Measurements from ENCODE around the gene LMNA. TPM values are rescaled to one million over a fixed set of nuclear protein-coding genes. Genes with fewer than 3 reads are reported as not detected.

Gene LMNA
- total RNA-seq, 1 experiment from 2014 or later: 51.0 TPM

DNA sequence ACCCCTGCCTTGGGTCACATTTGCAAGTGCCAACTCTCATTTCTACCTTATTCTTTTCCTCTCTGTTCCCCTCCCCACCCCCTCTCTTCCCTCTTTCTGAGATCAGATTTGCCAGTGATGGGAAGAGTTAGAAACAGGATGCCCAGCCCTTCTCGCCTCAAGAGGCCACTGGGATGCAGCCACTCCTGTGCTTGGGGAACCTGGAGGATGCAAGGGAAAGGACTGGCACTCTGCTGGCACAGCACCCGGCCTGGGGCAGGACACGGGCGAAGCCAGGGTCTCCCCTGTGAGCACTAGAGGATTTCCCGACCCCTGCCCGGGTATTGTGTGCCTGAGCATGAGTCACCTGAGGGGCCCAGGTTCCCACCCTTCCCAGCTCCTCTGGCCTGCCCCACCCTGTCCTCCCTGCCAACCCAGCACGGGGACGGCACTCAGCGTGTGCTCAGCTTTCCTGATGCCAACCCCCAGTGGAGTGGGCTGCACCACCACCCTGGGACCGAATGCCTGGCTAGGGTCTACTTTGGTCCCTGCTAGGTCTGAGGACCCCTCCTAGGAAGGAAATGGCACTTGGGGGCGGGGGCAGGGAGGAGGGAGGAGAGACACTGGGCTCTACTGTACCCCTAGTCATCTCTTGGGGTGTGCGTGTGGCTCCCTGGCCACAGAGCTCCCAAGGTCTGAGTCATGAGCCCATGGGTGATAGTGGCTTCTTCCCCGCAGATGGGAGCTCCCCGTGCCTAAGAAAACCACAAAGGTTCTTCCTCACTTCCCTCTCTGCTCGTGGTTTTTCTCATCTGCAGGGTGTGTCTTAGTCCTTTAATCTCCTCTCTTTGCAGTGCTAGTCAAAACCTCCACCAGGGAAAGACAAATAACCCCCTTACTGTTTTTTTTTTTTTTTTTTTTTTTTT lies 12.4 kb downstream of the LMNA start:
- Histone ChIP-seq H4K20me1 (ENCODE audit: control insufficient read depth, insufficient read depth, insufficient read length) (no peaks in the 10 kb centered on the region), H3K23ac (ENCODE audit: insufficient read length, low read depth, low read length) (no peak overlapping the region), H2BK20ac (ENCODE audit: low read depth, low read length, poor library complexity, severe bottlenecking) (no peak overlapping the region), H2BK120ac (ENCODE audit: low read depth, low read length, poor library complexity, severe bottlenecking) (no peak overlapping the region), H3K4me1 (ENCODE audit: insufficient read depth, low read length) (peaks cover 18% of the 10 kb centered on the region), H3K79me2 (ENCODE audit: insufficient read depth, low read length) (no peaks in the 10 kb centered on the region), H2AFZ (ENCODE audit: low read length) (no peak overlapping the region), H3K4ac (ENCODE audit: low read depth, low read length) (no peak overlapping the region), H3K27me3 (ENCODE audit: insufficient read depth, low read length) (no peaks in the 10 kb centered on the region), H2AK5ac (ENCODE audit: insufficient read length, low read length) (no peak overlapping the region), H3K79me1 (ENCODE audit: insufficient read depth, low read depth, low read length, poor library complexity, severe bottlenecking) (no peaks in the 10 kb centered on the region), H3K23me2 (ENCODE audit: insufficient read length, low read depth, low read length, poor library complexity, severe bottlenecking) (no peaks in the 10 kb centered on the region), H3K9me3 (ENCODE audit: control insufficient read depth, low read depth, low read length) (no peaks in the 10 kb centered on the region), H4K5ac (ENCODE audit: insufficient read length, low read depth, low read length) (no peak overlapping the region), H3K27ac (ENCODE audit: insufficient read length, low read depth, low read length) (no peak overlapping the region), H3K14ac (ENCODE audit: insufficient read depth, low read length) (peak overlapping the region; percentile 21), H3K56ac (ENCODE audit: insufficient read length, low read depth, low read length) (no peak overlapping the region), H3K9ac (ENCODE audit: extremely low read depth, insufficient read length, low read length) (no peak overlapping the region), H3K18ac (ENCODE audit: insufficient read length, low read depth, low read length) (peak overlapping the region; percentile 51), H2BK15ac (ENCODE audit: low read depth, low read length) (no peak overlapping the region), H2BK12ac (ENCODE audit: insufficient read length, low read depth, low read length) (peak overlapping the region; percentile 70), H4K91ac (ENCODE audit: insufficient read length, low read depth, low read length) (peak overlapping the region; percentile 40), H4K8ac (replicated peaks; ENCODE audit: insufficient read length, low read depth, low read length) (no peak overlapping the region), H3T11ph (ENCODE audit: low read length) (no peak overlapping the region), H3K4me2 (ENCODE audit: insufficient read depth, insufficient read length, low read length) (no peak overlapping the region), H2BK5ac (ENCODE audit: insufficient read length, low read length) (no peak overlapping the region)
- no CpG with 5 or more reads among the region's 15 CpGs for WGBS (ENCODE audit: extremely low coverage, insufficient read length, low lambda C conversion rate)
- DNase-seq: no peak
- H3K4me3 Mint-ChIP-seq: no peak overlapping the region
- H3K27ac Mint-ChIP-seq: peak overlapping the region in 2 of 3 experiments; percentile 63 to 89; a peak in 1 of 7 replicates
- no peaks in the 10 kb centered on the region for H3K9me3 Mint-ChIP-seq
- peaks cover 7 to 12% (median 9%) of the 10 kb centered on the region in 3 experiments; a peak in 5 of 7 replicates for H3K36me3 Mint-ChIP-seq (ENCODE audit: insufficient read depth in 1 of 3, low read depth in 3 of 3)
- TF ChIP-seq, protein P1, sequence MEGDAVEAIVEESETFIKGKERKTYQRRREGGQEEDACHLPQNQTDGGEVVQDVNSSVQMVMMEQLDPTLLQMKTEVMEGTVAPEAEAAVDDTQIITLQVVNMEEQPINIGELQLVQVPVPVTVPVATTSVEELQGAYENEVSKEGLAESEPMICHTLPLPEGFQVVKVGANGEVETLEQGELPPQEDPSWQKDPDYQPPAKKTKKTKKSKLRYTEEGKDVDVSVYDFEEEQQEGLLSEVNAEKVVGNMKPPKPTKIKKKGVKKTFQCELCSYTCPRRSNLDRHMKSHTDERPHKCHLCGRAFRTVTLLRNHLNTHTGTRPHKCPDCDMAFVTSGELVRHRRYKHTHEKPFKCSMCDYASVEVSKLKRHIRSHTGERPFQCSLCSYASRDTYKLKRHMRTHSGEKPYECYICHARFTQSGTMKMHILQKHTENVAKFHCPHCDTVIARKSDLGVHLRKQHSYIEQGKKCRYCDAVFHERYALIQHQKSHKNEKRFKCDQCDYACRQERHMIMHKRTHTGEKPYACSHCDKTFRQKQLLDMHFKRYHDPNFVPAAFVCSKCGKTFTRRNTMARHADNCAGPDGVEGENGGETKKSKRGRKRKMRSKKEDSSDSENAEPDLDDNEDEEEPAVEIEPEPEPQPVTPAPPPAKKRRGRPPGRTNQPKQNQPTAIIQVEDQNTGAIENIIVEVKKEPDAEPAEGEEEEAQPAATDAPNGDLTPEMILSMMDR (conservative IDR thresholded peaks at IDR 0.05): no peak
- H3K27me3 Mint-ChIP-seq (ENCODE audit: low read depth): no peaks in the 10 kb centered on the region
- H3K4me1 Mint-ChIP-seq: peaks cover 53 to 56% of the 10 kb centered on the region in 2 experiments

Measured in H9 (cell line).